ENCODE results near the gene USP20. TPM values are rescaled to one million over a fixed set of nuclear protein-coding genes. Genes with fewer than 3 reads are reported as not detected.

Gene USP20
- total and polyA plus RNA-seq, 4 donors = 15.9 to 108 (median 45.3) TPM

DNA sequence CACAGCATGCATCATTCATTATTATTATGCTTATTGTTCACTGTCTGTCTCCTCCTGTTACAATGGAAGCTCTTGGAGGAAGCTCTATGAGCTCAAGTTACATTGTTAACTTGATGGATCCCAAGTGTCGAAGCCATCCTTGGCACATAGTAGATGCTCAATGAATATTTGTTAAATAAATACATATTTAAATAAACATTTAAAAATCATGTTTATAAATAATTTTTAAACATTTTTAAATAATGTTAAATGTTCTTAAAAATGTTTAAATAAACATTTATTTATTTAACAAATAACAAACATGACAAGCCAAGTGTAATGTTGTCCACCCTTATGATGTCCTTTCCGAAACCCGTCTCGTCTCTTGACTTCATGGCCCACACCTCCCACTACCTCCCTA, 69.5 kb downstream of the USP20 start:
- DNase-seq = no peak
- no peaks in the 10 kb centered on the region for H3K4me1 ChIP-seq (ENCODE audit: control insufficient read depth in 1 of 2, insufficient read depth in 2 of 2, low read length in 2 of 2)
- peaks cover 0 to 2% of the 10 kb centered on the region in 2 donors for H3K36me3 ChIP-seq (ENCODE audit: control insufficient read depth in 1 of 2, insufficient read depth in 2 of 2, low read length in 1 of 2)
- ATAC-seq (ENCODE audit: low FRiP score) = no peak
- no peak overlapping the region for H3K27ac ChIP-seq (ENCODE audit: low read depth in 1 of 2, low read length in 2 of 2)
- no peak overlapping the region for H3K4me3 ChIP-seq (ENCODE audit: low read length in 2 of 2)
- H3K27me3 ChIP-seq (ENCODE audit: control insufficient read depth in 1 of 2, insufficient read depth in 2 of 2, low read length in 1 of 2) = no peaks in the 10 kb centered on the region
- WGBS, 2 donors = 98 to 99% methylated on average over 4 of the region's 4 CpGs
- no peaks in the 10 kb centered on the region for H3K9me3 ChIP-seq (ENCODE audit: control insufficient read depth, low read length)
- intact Hi-C loops (cut with DNase I) = no loop called here

DNA sequence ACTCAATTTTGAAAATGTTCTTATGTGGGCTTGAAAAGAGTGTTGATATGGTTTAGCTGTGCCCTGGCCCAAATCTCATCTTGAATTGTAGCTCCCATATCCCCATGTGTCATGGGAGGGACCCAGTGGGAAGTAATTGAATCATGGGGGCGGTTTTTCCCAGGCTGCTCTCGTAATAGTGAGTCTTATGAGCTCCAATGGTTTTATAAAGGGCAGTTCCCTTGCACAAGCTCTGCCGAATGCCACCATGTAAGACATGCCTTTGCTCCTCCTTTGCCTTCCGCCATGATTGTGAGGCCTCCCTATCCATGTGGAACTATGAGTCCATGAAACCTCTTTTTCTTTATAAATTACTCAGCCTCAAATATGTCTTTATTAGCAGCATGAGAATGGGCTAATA, 71.0 kb downstream of the USP20 start:
- intact Hi-C loops (cut with DNase I) = no loop called here
- Histone ChIP-seq H3K4me1 (ENCODE audit: control insufficient read depth in 1 of 2, insufficient read depth in 2 of 2, low read length in 2 of 2) (no peaks in the 10 kb centered on the region), H3K27me3 (ENCODE audit: control insufficient read depth in 1 of 2, insufficient read depth in 2 of 2, low read length in 1 of 2) (no peaks in the 10 kb centered on the region), H3K4me3 (ENCODE audit: low read length in 2 of 2) (no peak overlapping the region), H3K36me3 (ENCODE audit: control insufficient read depth in 1 of 2, insufficient read depth in 2 of 2, low read length in 1 of 2) (peaks cover 0 to 1% of the 10 kb centered on the region in 2 donors), H3K9me3 (ENCODE audit: control insufficient read depth, low read length) (no peaks in the 10 kb centered on the region), H3K27ac (ENCODE audit: low read depth in 1 of 2, low read length in 2 of 2) (no peak overlapping the region)
- ATAC-seq (ENCODE audit: low FRiP score) (no peak), DNase-seq (no peak)
- WGBS, 2 donors = 97 to 99% methylated on average over 4 of the region's 4 CpGs

DNA sequence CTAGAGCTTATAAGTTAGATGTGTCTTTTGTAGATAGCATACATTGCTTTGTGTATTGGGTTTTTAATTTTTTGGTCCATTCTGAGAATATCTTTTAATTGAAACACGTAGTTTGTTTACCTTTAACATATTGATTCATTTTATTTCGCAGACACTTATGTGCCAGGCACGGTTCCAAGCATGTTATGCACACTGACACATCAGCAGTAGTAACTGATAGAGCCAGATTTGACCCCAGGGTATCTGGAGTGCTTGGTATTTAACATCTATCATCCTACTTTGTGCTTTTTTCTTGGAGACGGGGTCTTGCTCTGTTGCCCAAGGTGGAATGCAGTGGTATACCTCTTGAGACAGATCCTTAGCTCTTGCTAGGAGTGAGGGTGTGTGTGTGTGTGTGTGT, 71.9 kb downstream of the USP20 start:
- whole genome bisulfite sequencing, 2 donors = 95 to 96% methylated on average over 4 of the region's 4 CpGs
- Histone ChIP-seq H3K4me1 (ENCODE audit: control insufficient read depth in 1 of 2, insufficient read depth in 2 of 2, low read length in 2 of 2) (no peaks in the 10 kb centered on the region), H3K9me3 (ENCODE audit: control insufficient read depth, low read length) (no peaks in the 10 kb centered on the region), H3K4me3 (ENCODE audit: low read length in 2 of 2) (no peak overlapping the region), H3K27ac (ENCODE audit: low read depth in 1 of 2, low read length in 2 of 2) (no peak overlapping the region), H3K27me3 (ENCODE audit: control insufficient read depth in 1 of 2, insufficient read depth in 2 of 2, low read length in 1 of 2) (no peaks in the 10 kb centered on the region), H3K36me3 (ENCODE audit: control insufficient read depth in 1 of 2, insufficient read depth in 2 of 2, low read length in 1 of 2) (peaks cover 0 to 1% of the 10 kb centered on the region in 2 donors)
- DNase-seq (no peak), ATAC-seq (ENCODE audit: low FRiP score) (no peak)
- intact Hi-C loops (cut with DNase I) = no loop called here

DNA sequence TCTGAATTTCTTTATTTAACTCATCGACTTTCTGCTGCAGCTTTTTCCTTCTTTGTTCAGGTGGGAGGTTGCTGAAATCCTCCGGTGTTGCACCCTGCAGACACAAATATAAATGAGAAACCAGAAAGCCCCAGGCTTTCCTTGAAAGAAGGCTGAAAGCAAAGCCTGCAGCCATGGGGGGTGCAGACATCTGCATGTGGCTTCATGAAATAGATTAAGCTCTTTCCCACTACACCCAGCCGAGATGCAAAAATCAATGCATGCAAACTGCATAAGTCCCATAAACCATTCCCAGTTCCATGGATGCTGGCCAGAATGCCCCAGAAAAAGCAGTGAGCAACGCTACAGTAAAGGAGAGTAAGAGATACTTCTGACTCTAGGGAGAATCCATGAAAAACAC, 73.6 kb downstream of the USP20 start:
- no peaks in the 10 kb centered on the region for H3K27me3 ChIP-seq (ENCODE audit: control insufficient read depth in 1 of 2, insufficient read depth in 2 of 2, low read length in 1 of 2)
- H3K36me3 ChIP-seq (ENCODE audit: control insufficient read depth in 1 of 2, insufficient read depth in 2 of 2, low read length in 1 of 2) = peaks cover 0 to 1% of the 10 kb centered on the region in 2 donors
- intact Hi-C loops (cut with DNase I) = no loop called here
- no peak for DNase-seq
- no peak overlapping the region for H3K4me3 ChIP-seq (ENCODE audit: low read length in 2 of 2)
- H3K9me3 ChIP-seq (ENCODE audit: control insufficient read depth, low read length) = no peaks in the 10 kb centered on the region
- H3K4me1 ChIP-seq (ENCODE audit: control insufficient read depth in 1 of 2, insufficient read depth in 2 of 2, low read length in 2 of 2) = no peaks in the 10 kb centered on the region
- WGBS, 2 donors = 75 to 78% methylated on average over 4 of the region's 4 CpGs
- no peak for ATAC-seq (ENCODE audit: low FRiP score)
- no peak overlapping the region for H3K27ac ChIP-seq (ENCODE audit: low read depth in 1 of 2, low read length in 2 of 2)

DNA sequence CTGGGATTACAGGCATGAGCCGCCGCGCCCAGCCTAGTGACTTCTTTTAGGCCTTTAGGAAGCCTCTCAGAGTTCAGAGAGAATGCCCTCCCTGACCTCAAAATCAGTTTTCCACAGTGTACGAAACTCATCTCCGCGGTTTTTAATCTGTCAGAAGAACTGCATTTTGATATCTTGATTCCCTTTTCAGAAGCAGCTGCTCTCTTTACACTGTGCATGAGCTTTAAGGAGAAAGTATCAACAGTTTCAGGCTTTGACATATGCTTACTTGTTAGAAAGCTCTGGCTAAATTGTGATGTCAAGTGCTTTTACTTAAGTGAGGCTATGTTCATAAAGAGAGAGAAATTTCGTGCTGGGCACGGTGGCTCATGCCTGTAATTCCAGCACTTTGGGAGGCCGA, 74.6 kb downstream of the USP20 start:
- ATAC-seq (ENCODE audit: low FRiP score) (no peak), DNase-seq (no peak)
- no peaks in the 10 kb centered on the region for H3K9me3 ChIP-seq (ENCODE audit: control insufficient read depth, low read length)
- H3K4me3 ChIP-seq (ENCODE audit: low read length in 2 of 2) = no peak overlapping the region
- H3K27ac ChIP-seq (ENCODE audit: low read depth in 1 of 2, low read length in 2 of 2) = no peak overlapping the region
- H3K4me1 ChIP-seq (ENCODE audit: control insufficient read depth in 1 of 2, insufficient read depth in 2 of 2, low read length in 2 of 2) = no peaks in the 10 kb centered on the region
- peaks cover 0 to 1% of the 10 kb centered on the region in 2 donors for H3K36me3 ChIP-seq (ENCODE audit: control insufficient read depth in 1 of 2, insufficient read depth in 2 of 2, low read length in 1 of 2)
- 93 to 96% methylated on average over 9 of the region's 9 CpGs for WGBS, 2 donors
- intact Hi-C loops (cut with DNase I) = no loop called here
- no peaks in the 10 kb centered on the region for H3K27me3 ChIP-seq (ENCODE audit: control insufficient read depth in 1 of 2, insufficient read depth in 2 of 2, low read length in 1 of 2)

DNA sequence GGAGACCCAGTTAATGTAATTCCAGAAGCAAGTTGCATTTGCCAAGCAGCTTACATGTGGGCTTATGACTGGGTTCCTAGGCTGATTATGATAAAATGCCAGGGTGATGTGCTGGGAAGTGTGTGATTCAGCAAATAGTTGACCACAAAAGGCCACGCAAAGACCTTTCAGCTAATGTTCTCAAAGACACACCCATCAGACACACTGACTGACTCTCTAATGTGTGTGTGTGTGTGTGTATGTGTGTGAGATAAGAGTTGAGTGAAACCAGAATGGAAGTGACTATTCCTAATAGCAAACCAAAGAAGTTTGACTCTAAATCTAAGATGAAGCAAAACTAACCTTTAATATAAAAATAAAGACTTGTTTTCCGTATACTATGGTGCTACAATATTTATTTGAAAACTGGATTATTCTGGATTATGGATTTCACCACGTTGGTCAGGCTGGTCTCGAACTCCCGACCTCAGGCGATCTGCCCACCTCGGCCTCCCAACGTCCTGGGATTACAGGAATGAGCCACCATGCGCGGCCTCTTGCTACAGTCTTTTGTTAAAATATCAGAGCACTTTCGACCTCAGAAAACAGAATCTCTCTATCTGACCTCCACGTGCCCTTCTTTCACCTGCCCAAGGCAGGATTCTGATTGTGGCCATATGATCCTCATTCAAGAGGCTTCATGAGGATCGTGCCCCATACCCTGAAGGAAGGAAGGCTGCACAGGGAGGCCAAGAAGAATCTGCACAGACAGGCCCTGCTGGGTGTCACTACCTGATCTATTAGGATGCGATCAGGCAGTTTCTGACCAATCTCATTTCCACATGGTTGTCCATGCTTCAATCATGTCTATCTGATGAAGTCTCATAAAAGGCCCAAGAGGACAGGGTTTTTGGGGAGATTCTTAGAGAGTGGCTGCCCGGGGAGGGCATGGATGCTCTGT, 75.6 kb downstream of the USP20 start:
- WGBS, 2 donors = 84 to 90% methylated on average over 15 of the region's 15 CpGs
- DNase-seq = peak in 1 of 2 donors; percentile 59
- intact Hi-C loops (cut with DNase I) = no loop called here
- no peaks in the 10 kb centered on the region for H3K9me3 ChIP-seq (ENCODE audit: control insufficient read depth, low read length)
- no peak overlapping the region for H3K27ac ChIP-seq (ENCODE audit: low read depth in 1 of 2, low read length in 2 of 2)
- H3K27me3 ChIP-seq (ENCODE audit: control insufficient read depth in 1 of 2, insufficient read depth in 2 of 2, low read length in 1 of 2) = no peaks in the 10 kb centered on the region
- H3K36me3 ChIP-seq (ENCODE audit: control insufficient read depth in 1 of 2, insufficient read depth in 2 of 2, low read length in 1 of 2) = peaks cover 0 to 1% of the 10 kb centered on the region in 2 donors
- no peaks in the 10 kb centered on the region for H3K4me1 ChIP-seq (ENCODE audit: control insufficient read depth in 1 of 2, insufficient read depth in 2 of 2, low read length in 2 of 2)
- peak; percentile 63 for ATAC-seq (ENCODE audit: low FRiP score)
- H3K4me3 ChIP-seq (ENCODE audit: low read length in 2 of 2) = no peak overlapping the region

DNA sequence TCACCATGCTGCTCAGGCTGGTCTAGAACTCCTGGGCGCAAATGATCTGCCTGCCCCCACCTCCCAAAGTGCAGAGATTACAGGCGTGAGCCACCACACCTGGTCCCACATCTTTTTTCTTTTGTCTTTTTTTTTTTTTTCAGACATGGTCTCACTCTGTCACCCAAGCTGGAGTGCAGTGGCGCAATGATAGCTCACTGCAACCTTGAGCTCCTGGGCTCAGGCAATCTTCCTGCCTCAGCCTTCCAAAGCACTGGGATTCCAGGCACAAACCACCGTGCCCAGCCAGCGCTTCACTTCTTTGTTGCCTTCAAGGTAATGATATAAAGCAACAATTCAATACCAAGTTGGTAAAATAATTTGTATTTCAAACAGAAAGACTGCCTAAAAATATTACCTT, 78.8 kb downstream of the USP20 start:
- intact Hi-C loops (cut with DNase I) = no loop called here
- Histone ChIP-seq H3K4me3 (ENCODE audit: low read length in 2 of 2) (no peak overlapping the region), H3K27me3 (ENCODE audit: control insufficient read depth in 1 of 2, insufficient read depth in 2 of 2, low read length in 1 of 2) (no peaks in the 10 kb centered on the region), H3K9me3 (ENCODE audit: control insufficient read depth, low read length) (no peaks in the 10 kb centered on the region), H3K4me1 (ENCODE audit: control insufficient read depth in 1 of 2, insufficient read depth in 2 of 2, low read length in 2 of 2) (no peaks in the 10 kb centered on the region), H3K27ac (ENCODE audit: low read depth in 1 of 2, low read length in 2 of 2) (no peak overlapping the region), H3K36me3 (ENCODE audit: control insufficient read depth in 1 of 2, insufficient read depth in 2 of 2, low read length in 1 of 2) (peaks cover 0 to 3% of the 10 kb centered on the region in 2 donors)
- DNase-seq = no peak
- no peak for ATAC-seq (ENCODE audit: low FRiP score)
- 96 to 99% methylated on average over 5 of the region's 5 CpGs for WGBS, 2 donors

DNA sequence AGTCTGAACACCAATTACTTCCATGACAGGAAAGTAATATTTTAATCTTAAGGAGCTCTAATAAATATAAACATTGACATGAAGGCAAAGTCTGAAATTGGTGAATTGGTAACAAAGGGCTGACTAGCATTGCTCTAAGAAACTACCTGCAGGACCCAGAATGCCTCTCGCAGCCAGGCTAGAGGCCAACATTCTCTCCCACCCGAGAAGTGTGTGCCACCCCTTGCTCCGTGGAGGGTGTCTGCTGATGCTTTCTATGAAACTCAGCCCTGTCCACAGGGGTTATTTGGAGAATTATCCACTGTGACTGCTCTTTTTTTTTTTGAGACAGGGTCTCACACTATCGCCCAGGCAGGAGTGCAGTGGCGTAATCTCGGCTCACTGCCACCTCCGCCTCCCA, 81.4 kb downstream of the USP20 start:
- ATAC-seq (ENCODE audit: low FRiP score) (no peak), DNase-seq (no peak)
- H3K4me3 ChIP-seq (ENCODE audit: low read length in 2 of 2) = no peak overlapping the region
- peaks cover 0 to 2% of the 10 kb centered on the region in 2 donors for H3K36me3 ChIP-seq (ENCODE audit: control insufficient read depth in 1 of 2, insufficient read depth in 2 of 2, low read length in 1 of 2)
- 92 to 93% methylated on average over 7 of the region's 7 CpGs for WGBS, 2 donors
- no peak overlapping the region for H3K27ac ChIP-seq (ENCODE audit: low read depth in 1 of 2, low read length in 2 of 2)
- no peaks in the 10 kb centered on the region for H3K9me3 ChIP-seq (ENCODE audit: control insufficient read depth, low read length)
- no peaks in the 10 kb centered on the region for H3K4me1 ChIP-seq (ENCODE audit: control insufficient read depth in 1 of 2, insufficient read depth in 2 of 2, low read length in 2 of 2)
- no peaks in the 10 kb centered on the region for H3K27me3 ChIP-seq (ENCODE audit: control insufficient read depth in 1 of 2, insufficient read depth in 2 of 2, low read length in 1 of 2)
- intact Hi-C loops (cut with DNase I) = no loop called here

DNA sequence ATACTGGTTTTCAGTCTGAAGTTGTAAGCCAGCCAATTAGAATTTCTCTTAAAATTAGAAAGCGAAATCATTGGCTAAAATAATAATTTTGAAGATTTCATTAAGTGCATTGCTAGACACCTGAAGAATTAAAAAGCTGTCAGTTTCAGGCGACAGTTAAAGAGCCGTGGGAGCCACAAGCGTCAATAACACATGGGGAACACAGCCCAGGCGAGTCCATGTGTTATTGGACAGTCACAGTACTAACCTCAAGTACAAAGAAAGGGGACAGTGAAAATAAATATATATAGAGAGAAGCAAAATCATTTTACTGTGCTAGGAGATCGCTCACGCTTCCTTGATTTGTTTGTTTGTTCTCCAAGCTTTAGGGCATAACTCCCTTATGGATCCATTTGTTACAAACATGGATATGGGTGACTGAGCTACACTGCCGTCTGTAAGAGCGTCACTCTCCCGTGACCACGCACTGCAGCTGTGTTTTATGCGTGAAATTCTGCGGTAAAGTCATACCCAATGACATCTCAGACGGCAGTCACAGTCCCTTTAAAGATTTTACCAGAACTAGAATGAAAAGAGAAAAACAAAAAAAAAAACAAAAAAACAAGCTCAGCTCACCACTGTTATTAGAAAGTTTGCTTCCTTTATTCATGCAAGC, 83.2 kb downstream of the USP20 start:
- H3K9me3 ChIP-seq (ENCODE audit: control insufficient read depth, low read length) = no peaks in the 10 kb centered on the region
- H3K4me1 ChIP-seq (ENCODE audit: control insufficient read depth in 1 of 2, insufficient read depth in 2 of 2, low read length in 2 of 2) = no peaks in the 10 kb centered on the region
- no peak overlapping the region for H3K4me3 ChIP-seq (ENCODE audit: low read length in 2 of 2)
- WGBS, 2 donors = 89 to 91% methylated on average over 14 of the region's 14 CpGs
- peaks cover 0 to 2% of the 10 kb centered on the region in 2 donors for H3K36me3 ChIP-seq (ENCODE audit: control insufficient read depth in 1 of 2, insufficient read depth in 2 of 2, low read length in 1 of 2)
- DNase-seq = no peak
- ATAC-seq (ENCODE audit: low FRiP score) = no peak
- no peak overlapping the region for H3K27ac ChIP-seq (ENCODE audit: low read depth in 1 of 2, low read length in 2 of 2)
- H3K27me3 ChIP-seq (ENCODE audit: control insufficient read depth in 1 of 2, insufficient read depth in 2 of 2, low read length in 1 of 2) = no peaks in the 10 kb centered on the region
- intact Hi-C loops (cut with DNase I) = no loop called here

All from aorta (tissue), 5 donors.